IgD-negative memory B cell (primary cell): Measurements from ENCODE around the gene CAMK2B. TPM values are rescaled to one million over a fixed set of nuclear protein-coding genes. Genes with fewer than 3 reads are reported as not detected.
A peak's percentile ranks its signal among the peaks of the same experiment; 100 is the strongest.

Source experiments
- H3K27ac Mint-ChIP-seq, 3 donors: one replicate each; pipeline ENCODE4 v1.8.0; 2020 to 2022; ENCODE audit warnings: mild to moderate bottlenecking in 3 of 3, mixed read lengths in 3 of 3, moderate library complexity in 1 of 3
- H3K27me3 Mint-ChIP-seq: one replicate; pipeline ENCODE4 v1.8.0; 2021; ENCODE audit warnings: mixed read lengths
- H3K36me3 Mint-ChIP-seq: one replicate; pipeline ENCODE4 v1.8.0; 2020; ENCODE audit warnings: mild to moderate bottlenecking, mixed read lengths
- H3K4me1 Mint-ChIP-seq, 3 donors: one replicate each; pipeline ENCODE4 v1.8.0; 2020 to 2022; ENCODE audit warnings: mixed read lengths in 3 of 3, mild to moderate bottlenecking in 1 of 3
- H3K4me3 Mint-ChIP-seq, 4 donors: one replicate each; pipeline ENCODE4 v1.8.0; 2020 to 2022; ENCODE audit warnings: mild to moderate bottlenecking in 4 of 4, mixed read lengths in 4 of 4, moderate library complexity in 3 of 4
- H3K9me3 Mint-ChIP-seq, 3 donors: one replicate each; pipeline ENCODE4 v1.8.0; 2020 to 2021; ENCODE audit warnings: mixed read lengths in 3 of 3, mild to moderate bottlenecking in 1 of 3
- polyA plus RNA-seq: library from polyadenylated mRNA; unstranded; fragments of 300-500 nt; fragmentation: Illumina TruSeq; gene quantifications from one replicate; pipeline ENCODE4 v1.2.3, GENCODE V29; 2021

CAMK2B gene
- polyA plus RNA-seq, 1 donor from 2014 or later = not detected

- Mint-ChIP-seq H3K4me1 (no peaks in the 10 kb centered on the region), H3K27ac (peak overlapping the region in 1 of 3 donors; percentile 57), H3K36me3 (no peaks in the 10 kb centered on the region), H3K9me3 (no peaks in the 10 kb centered on the region), H3K27me3 (peaks cover 5% of the 10 kb centered on the region), H3K4me3 (peak overlapping the region in 3 of 4 donors; percentile 57 to 86 (median 74))
Measured at GRCh38 chr7:44240983-44241510, 84.3 kb downstream of the CAMK2B start.

DNA sequence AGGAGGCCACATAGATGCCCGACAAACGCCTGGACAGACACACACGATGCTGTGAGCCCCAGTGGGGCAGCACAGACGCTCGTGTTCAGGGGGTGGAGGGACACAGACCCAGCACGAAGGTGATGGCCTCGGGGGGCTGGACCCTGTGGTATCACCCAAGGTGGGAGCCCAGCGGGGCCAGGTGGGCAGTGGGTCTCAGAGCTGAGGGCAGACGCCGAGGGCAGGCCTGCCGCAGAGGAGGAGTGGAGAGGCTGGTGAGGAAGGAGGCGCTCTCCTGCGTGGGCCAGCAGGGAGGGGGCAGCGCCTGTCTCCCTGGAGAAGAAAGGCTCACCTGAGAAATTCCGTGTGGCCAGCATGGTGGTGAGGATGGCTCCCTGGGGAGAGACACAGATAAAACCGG is 85.0 kb downstream of the CAMK2B start:
- H3K27me3 Mint-ChIP-seq = peaks cover 5% of the 10 kb centered on the region
- H3K4me3 Mint-ChIP-seq = no peak overlapping the region
- no peaks in the 10 kb centered on the region for H3K36me3 Mint-ChIP-seq
- peaks cover 0 to 2% (median 2%) of the 10 kb centered on the region in 3 donors for H3K4me1 Mint-ChIP-seq
- no peaks in the 10 kb centered on the region for H3K9me3 Mint-ChIP-seq
- no peak overlapping the region for H3K27ac Mint-ChIP-seq

- H3K36me3 Mint-ChIP-seq = no peaks in the 10 kb centered on the region
- H3K4me1 Mint-ChIP-seq = peaks cover 0 to 2% (median 2%) of the 10 kb centered on the region in 3 donors
- no peaks in the 10 kb centered on the region for H3K9me3 Mint-ChIP-seq
- H3K27ac Mint-ChIP-seq = no peak overlapping the region
- H3K4me3 Mint-ChIP-seq = no peak overlapping the region
- peaks cover 5% of the 10 kb centered on the region for H3K27me3 Mint-ChIP-seq
Measured at GRCh38 chr7:44239361-44239760, 86.0 kb downstream of the CAMK2B start.

DNA sequence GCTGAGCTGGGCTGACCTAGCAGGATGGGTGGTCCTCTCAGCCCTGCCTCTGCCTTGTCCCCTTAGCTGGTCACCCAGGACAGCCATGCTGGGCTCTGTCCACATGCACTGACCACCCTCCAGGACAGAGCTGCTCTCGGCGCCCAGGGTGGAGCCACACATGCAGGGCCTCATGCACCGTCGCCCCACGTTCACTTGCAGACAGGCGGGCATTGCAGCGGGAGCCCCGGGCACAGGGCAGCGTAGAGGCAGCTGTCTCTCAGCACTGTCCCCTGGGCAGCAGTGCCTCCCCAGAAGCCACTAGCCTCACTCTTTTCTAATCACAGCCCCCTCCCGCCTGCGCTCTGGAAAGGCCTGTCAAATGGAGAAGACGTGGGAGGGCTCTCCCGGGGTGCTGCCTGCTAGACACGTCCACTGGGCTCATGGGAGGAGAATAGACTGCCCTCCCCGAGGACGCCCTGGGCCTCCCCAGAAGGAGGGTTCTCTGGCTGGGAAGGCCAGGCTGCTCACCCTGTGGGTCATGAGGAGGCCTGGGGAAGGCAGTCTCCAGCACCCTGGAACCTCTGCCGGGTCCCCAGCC is 87.2 kb downstream of the CAMK2B start:
- no peaks in the 10 kb centered on the region for H3K36me3 Mint-ChIP-seq
- no peak overlapping the region for H3K4me3 Mint-ChIP-seq
- H3K27me3 Mint-ChIP-seq = peaks cover 5% of the 10 kb centered on the region
- peaks cover 0 to 2% (median 2%) of the 10 kb centered on the region in 3 donors for H3K4me1 Mint-ChIP-seq
- H3K27ac Mint-ChIP-seq = no peak overlapping the region
- H3K9me3 Mint-ChIP-seq = no peaks in the 10 kb centered on the region

DNA sequence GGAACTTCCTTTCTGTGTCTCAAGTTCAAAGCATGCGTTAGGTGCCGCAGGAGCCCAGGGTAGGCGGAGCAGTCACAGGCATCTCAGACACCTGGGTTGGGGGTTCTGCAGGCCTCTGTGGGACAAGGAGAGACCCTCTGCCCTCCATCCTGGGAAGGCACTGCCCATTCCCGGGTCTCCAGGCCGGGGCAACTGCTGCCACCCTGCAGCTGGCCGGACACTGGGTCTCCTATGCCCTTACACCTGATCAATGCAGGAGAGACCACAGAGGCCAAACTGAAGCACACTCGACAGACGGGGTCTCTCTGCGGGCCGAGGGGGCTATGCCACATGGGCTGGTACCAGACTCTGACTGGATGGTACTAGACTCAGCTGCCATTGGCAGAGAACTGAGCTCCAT is 87.7 kb downstream of the CAMK2B start:
- Mint-ChIP-seq H3K4me3 (no peak overlapping the region), H3K36me3 (no peaks in the 10 kb centered on the region), H3K27me3 (peaks cover 5% of the 10 kb centered on the region), H3K27ac (no peak overlapping the region), H3K4me1 (peaks cover 0 to 2% (median 2%) of the 10 kb centered on the region in 3 donors), H3K9me3 (no peaks in the 10 kb centered on the region)

GRCh38 chr7:44236333-44236728 is 89.1 kb downstream of the CAMK2B start:
- Mint-ChIP-seq H3K27me3 (peaks cover 5% of the 10 kb centered on the region), H3K9me3 (no peaks in the 10 kb centered on the region), H3K27ac (peak overlapping the region in 1 of 3 donors; percentile 53), H3K36me3 (no peaks in the 10 kb centered on the region), H3K4me3 (no peak overlapping the region), H3K4me1 (peaks cover 0 to 2% (median 2%) of the 10 kb centered on the region in 3 donors)

DNA sequence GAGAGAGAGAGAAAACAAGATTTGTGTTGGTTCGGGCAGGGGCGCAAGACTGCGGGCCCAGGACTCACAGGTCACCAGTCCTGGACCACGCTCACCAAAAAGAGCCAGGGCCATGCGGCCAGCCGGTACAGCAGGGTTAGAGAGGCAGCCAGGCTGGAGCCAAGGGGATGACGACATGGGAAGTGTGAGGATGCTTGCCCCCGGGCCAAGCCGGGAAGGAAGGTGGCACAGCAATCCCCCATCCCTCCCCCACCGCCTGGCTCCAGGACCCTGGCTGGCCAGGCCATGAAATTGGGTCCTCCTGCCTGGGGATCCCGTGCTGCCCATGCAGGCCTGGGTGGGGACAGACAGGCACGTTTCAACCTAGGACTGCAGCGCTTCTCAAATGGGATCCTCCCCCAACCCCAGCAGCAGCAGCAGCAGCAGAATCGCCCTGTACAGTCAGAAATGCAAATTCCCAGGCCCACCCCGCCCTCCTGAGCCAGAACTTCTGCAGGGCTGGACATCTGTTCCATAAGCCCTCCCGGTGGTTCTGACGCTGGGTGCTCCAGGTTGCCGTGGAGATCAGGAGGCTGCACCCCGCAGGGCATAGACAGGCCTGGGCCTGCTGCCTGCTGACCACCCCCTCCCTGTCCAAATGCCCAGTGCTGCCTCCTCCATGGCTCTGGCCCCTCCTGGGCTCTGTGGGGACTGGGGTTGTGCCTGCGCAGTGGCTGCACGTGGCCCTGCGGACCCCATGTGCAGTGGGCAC is 89.6 kb downstream of the CAMK2B start:
- Mint-ChIP-seq H3K9me3 (no peaks in the 10 kb centered on the region), H3K36me3 (no peaks in the 10 kb centered on the region), H3K27me3 (peaks cover 5% of the 10 kb centered on the region), H3K4me3 (no peak overlapping the region), H3K27ac (peak overlapping the region in 1 of 3 donors; percentile 53), H3K4me1 (peaks cover 0 to 2% (median 2%) of the 10 kb centered on the region in 3 donors)

DNA sequence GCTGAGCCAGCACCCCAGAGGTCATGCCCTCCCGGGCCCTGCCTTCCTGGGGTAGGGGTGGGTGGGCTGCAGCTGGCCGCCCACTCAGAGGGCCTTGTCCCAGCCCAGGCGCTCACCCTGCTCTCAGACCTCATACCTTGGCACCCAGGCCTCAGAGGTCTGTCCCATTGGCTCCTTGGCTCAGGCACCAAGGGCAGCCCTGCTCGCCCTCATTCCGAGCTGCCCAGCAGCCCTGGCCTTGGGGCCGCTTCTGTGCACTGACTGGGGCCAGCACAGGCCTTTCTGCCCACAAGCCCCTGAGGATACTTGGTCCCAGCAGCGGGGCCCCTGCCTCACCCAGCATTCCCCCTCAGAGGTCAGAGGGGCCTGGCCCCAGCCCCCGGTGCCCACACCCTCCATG is 90.3 kb downstream of the CAMK2B start:
- Mint-ChIP-seq H3K36me3 (no peaks in the 10 kb centered on the region), H3K4me1 (peaks cover 0 to 2% (median 2%) of the 10 kb centered on the region in 3 donors), H3K4me3 (no peak overlapping the region), H3K27me3 (peaks cover 5% of the 10 kb centered on the region), H3K27ac (no peak overlapping the region), H3K9me3 (no peaks in the 10 kb centered on the region)

GRCh38 chr7:44232901-44233715 is 92.3 kb downstream of the CAMK2B start:
- Mint-ChIP-seq H3K27me3 (peaks cover 1% of the 10 kb centered on the region), H3K4me1 (peaks cover 0 to 2% (median 2%) of the 10 kb centered on the region in 3 donors), H3K36me3 (no peaks in the 10 kb centered on the region), H3K9me3 (no peaks in the 10 kb centered on the region), H3K27ac (peak overlapping the region in 1 of 3 donors; percentile 69), H3K4me3 (no peak overlapping the region)

DNA sequence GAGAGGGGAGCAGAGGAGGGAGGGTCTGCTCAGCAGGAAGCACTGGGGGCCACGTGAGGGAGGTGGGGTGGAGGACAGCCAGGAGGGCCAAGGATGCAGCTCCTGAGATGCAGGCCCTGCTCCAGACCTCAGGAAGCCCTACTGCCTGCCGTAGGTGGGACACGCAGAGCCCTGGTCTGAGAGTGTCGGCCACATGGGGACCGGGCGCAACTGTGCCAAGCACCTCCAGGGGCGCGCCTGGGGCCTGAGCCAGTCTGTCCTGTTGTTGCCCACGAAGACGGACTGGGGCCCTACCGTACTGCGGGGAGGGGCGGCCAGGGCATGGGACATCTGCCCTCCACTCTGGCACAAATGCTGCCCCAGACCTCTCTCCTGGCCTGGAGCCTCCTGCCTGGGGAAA is 93.0 kb downstream of the CAMK2B start:
- Mint-ChIP-seq H3K27me3 (no peaks in the 10 kb centered on the region), H3K36me3 (no peaks in the 10 kb centered on the region), H3K27ac (no peak overlapping the region), H3K4me1 (peaks cover 0 to 2% (median 2%) of the 10 kb centered on the region in 3 donors), H3K4me3 (no peak overlapping the region), H3K9me3 (no peaks in the 10 kb centered on the region)

- Mint-ChIP-seq H3K36me3 (no peaks in the 10 kb centered on the region), H3K27ac (no peak overlapping the region), H3K9me3 (no peaks in the 10 kb centered on the region), H3K4me1 (peaks cover 0 to 2% (median 2%) of the 10 kb centered on the region in 3 donors), H3K27me3 (peaks cover 2% of the 10 kb centered on the region), H3K4me3 (peak overlapping the region in 1 of 4 donors; percentile 39)
Measured at GRCh38 chr7:44231088-44231487, 94.3 kb downstream of the CAMK2B start.

DNA sequence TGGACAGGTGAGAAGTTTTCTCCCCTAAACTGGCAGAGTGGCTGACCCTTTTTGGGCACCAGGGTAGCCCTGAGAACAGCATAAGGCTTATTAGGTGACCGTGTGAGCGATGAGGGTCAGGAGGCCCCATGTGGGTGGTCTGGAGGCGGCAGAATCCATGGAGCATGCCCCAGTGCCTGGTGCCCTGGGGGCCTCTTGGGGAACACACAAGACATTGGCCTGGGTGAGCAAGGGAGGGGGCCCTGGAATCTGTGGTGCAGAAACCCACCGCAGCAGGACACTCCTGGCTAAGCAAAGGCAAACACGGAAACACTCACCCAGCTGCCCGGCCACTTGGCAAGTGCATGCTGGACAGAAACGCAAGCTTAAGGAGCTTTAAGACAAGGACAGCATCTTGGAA is 95.1 kb downstream of the CAMK2B start:
- peaks cover 6% of the 10 kb centered on the region for H3K27me3 Mint-ChIP-seq
- H3K27ac Mint-ChIP-seq = no peak overlapping the region
- no peaks in the 10 kb centered on the region for H3K4me1 Mint-ChIP-seq
- H3K9me3 Mint-ChIP-seq = no peaks in the 10 kb centered on the region
- H3K36me3 Mint-ChIP-seq = no peaks in the 10 kb centered on the region
- no peak overlapping the region for H3K4me3 Mint-ChIP-seq

DNA sequence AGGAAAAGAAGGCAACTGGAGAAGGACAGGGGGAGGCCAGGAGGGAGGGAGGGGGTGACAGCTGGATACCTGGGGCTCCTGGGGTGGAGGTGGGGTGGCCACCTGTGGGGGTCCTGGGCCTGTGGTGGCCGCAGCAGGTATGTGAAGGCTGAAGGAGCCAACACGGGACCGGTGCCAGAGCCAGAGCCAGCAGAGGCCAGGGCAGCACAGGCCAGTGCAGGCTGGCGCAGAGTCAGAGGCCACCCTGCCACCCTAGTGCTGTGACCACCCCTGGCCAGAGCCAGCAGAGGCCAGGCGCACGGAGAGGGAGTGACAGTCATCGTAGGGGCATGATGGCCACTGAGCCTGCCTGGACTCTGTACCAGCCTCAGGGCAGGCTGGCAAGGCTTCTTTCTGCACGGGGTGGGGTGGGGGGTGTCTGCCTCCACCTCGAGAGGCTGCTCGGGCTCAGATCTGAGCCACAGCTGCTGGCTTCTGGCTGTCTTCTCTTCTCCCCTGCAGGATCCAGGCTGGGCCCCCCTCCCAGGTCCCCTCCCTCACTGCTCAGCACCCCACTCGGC is 95.8 kb downstream of the CAMK2B start:
- Mint-ChIP-seq H3K4me3 (no peak overlapping the region), H3K4me1 (no peaks in the 10 kb centered on the region), H3K36me3 (no peaks in the 10 kb centered on the region), H3K9me3 (no peaks in the 10 kb centered on the region), H3K27me3 (peaks cover 6% of the 10 kb centered on the region), H3K27ac (no peak overlapping the region)

GRCh38 chr7:44228571-44229350 is 96.6 kb downstream of the CAMK2B start:
- peaks cover 10% of the 10 kb centered on the region for H3K27me3 Mint-ChIP-seq
- no peak overlapping the region for H3K27ac Mint-ChIP-seq
- H3K9me3 Mint-ChIP-seq = no peaks in the 10 kb centered on the region
- H3K4me3 Mint-ChIP-seq = no peak overlapping the region
- no peaks in the 10 kb centered on the region for H3K36me3 Mint-ChIP-seq
- no peaks in the 10 kb centered on the region for H3K4me1 Mint-ChIP-seq
